Right ventricle myocardium superior (tissue), 1 donor: ENCODE data around the gene OR2J3. TPM values are rescaled to one million over a fixed set of nuclear protein-coding genes. Genes with fewer than 3 reads are reported as not detected.
"Not testable (repeated sequence)": the region's sequence is repeated elsewhere in the genome, so short reads cannot be mapped to it uniquely, and the experiment has no call there.

ENCODE experiments used
- ATAC-seq: fragments of 200-7000 bp; cut with Tn5 transposase; one replicate; pipeline ENCODE4 v1.9.1; 2020; ENCODE audit warnings: mild to moderate bottlenecking; ENCODE audit not compliant: poor library complexity
- DNase-seq: peaks from one replicate; pipeline ENCODE4 v3.0.0-alpha.2; 2020
- intact Hi-C: fragments of 100-400 bp; cut with DNase I; formaldehyde crosslinking; loops from one replicate; pipeline ENCODE4 v1.11.2; 2022
- total RNA-seq: library from RNA; stranded (reverse); fragmentation: NEBNext Ultra II Directional; extraction: Animal tissue kit (Norgen Biotek cat#: 25700); gene quantifications from one replicate; pipeline ENCODE4 v1.2.1, GENCODE V29; 2021
- donor health status: DM: no; HTN: yes; CAD: no; lungs with severe emphysema.

The OR2J3 gene
- total RNA-seq, 1 donor from 2014 or later, result not detected

- DNase-seq (no peak), ATAC-seq (no peak)
- intact Hi-C loops, result no loop called here
These were observed 45.2 kb downstream of the OR2J3 start for GRCh38 chr6:29153083-29153482.

- intact Hi-C loops, ATAC-seq, DNase-seq: not testable (repeated sequence)
These were observed 47.3 kb downstream of the OR2J3 start for GRCh38 chr6:29155182-29155581.

GRCh38 chr6:29159922-29160321 lies 52.1 kb downstream of the OR2J3 start:
- intact Hi-C loops, ATAC-seq, DNase-seq: not testable (repeated sequence)

Other genes starting within 250 kb of the OR2J3 start
- 15.7 TPM for gene TRIM27, start 184.1 kb upstream of the OR2J3 start, total RNA-seq
- gene ZNF311, start 102.7 kb upstream of the OR2J3 start, total RNA-seq, result 0.08 TPM
- not detected for gene OR2W1, start 62.9 kb upstream of the OR2J3 start, total RNA-seq
- not detected for gene OR2B3, start 20.7 kb upstream of the OR2J3 start, total RNA-seq
- not detected for gene OR2J1, start 8.6 kb upstream of the OR2J3 start, total RNA-seq
- gene OR2J2, start 62.8 kb downstream of the OR2J3 start, total RNA-seq, result not detected
- not detected for gene OR14J1, start 193.6 kb downstream of the OR2J3 start, total RNA-seq